Stimulated activated effector memory CD8-positive, alpha-beta T cell treated with anti-CD3 and anti-CD28 coated beads, Interleukin-12 subunit alpha, Interleukin-12 subunit beta, amount 100 ng/mL, for 72 hours (primary cell): ENCODE measurements around the gene HOXD9.
A peak's percentile ranks its signal among the peaks of the same experiment; 100 is the strongest.

ENCODE experiments used
- ATAC-seq: fragments of 150-1000 bp; cut with Tn5 transposase; 2 replicates; pipeline ENCODE4 v1.10.0; 2021
- DNase-seq, 2 donors: peaks; one replicate each; pipeline ENCODE4 v3.0.0; 2021 to 2022; ENCODE audit warnings: low spot score in 2 of 2
- H3K27ac Mint-ChIP-seq: one replicate; pipeline ENCODE4 v1.8.0; 2022; ENCODE audit warnings: mild to moderate bottlenecking, mixed read lengths
- H3K36me3 Mint-ChIP-seq: one replicate; pipeline ENCODE4 v1.8.0; 2022; ENCODE audit warnings: mild to moderate bottlenecking, mixed read lengths
- H3K4me1 Mint-ChIP-seq: one replicate; pipeline ENCODE4 v1.8.0; 2022; ENCODE audit warnings: mixed read lengths
- H3K4me3 Mint-ChIP-seq: one replicate; pipeline ENCODE4 v1.8.0; 2022; ENCODE audit warnings: mild to moderate bottlenecking, mixed read lengths
- H3K9me3 Mint-ChIP-seq: one replicate; pipeline ENCODE4 v1.8.0; 2022; ENCODE audit warnings: mixed read lengths

Gene HOXD9

GRCh38 chr2:176121190-176122051 lies 1.1 kb upstream of the HOXD9 start:
- Mint-ChIP-seq H3K4me3 (no peak overlapping the region), H3K27ac (no peak overlapping the region), H3K4me1 (peaks cover 19% of the 10 kb centered on the region), H3K9me3 (no peaks in the 10 kb centered on the region), H3K36me3 (peaks cover 9% of the 10 kb centered on the region)
- DNase-seq (no peak), ATAC-seq (no peak)

- Mint-ChIP-seq H3K9me3 (no peaks in the 10 kb centered on the region), H3K4me1 (peaks cover 19% of the 10 kb centered on the region), H3K36me3 (peaks cover 9% of the 10 kb centered on the region), H3K27ac (no peak overlapping the region), H3K4me3 (no peak overlapping the region)
- ATAC-seq (no peak), DNase-seq (no peak)
Measured at GRCh38 chr2:176122052-176122682, 352 bp upstream of the HOXD9 start.

GRCh38 chr2:176123411-176124109 lies 1.0 kb downstream of the HOXD9 start:
- no peaks in the 10 kb centered on the region for H3K9me3 Mint-ChIP-seq
- H3K4me3 Mint-ChIP-seq, result peak overlapping the region; percentile 9
- H3K4me1 Mint-ChIP-seq, result peaks cover 18% of the 10 kb centered on the region
- H3K27ac Mint-ChIP-seq, result no peak overlapping the region
- peaks cover 15% of the 10 kb centered on the region for H3K36me3 Mint-ChIP-seq
- no peak for DNase-seq
- ATAC-seq, result no peak

GRCh38 chr2:176124110-176124946 lies 1.8 kb downstream of the HOXD9 start:
- H3K4me3 Mint-ChIP-seq, result peak overlapping the region; percentile 9
- DNase-seq (no peak), ATAC-seq (no peak)
- H3K9me3 Mint-ChIP-seq, result no peaks in the 10 kb centered on the region
- no peak overlapping the region for H3K27ac Mint-ChIP-seq
- peaks cover 19% of the 10 kb centered on the region for H3K4me1 Mint-ChIP-seq
- H3K36me3 Mint-ChIP-seq, result peaks cover 15% of the 10 kb centered on the region

- Mint-ChIP-seq H3K4me3 (no peak overlapping the region), H3K9me3 (no peaks in the 10 kb centered on the region), H3K36me3 (peaks cover 15% of the 10 kb centered on the region), H3K27ac (no peak overlapping the region), H3K4me1 (peaks cover 19% of the 10 kb centered on the region)
- no peak for ATAC-seq
- no peak for DNase-seq
Measured at GRCh38 chr2:176124947-176125771, 2.6 kb downstream of the HOXD9 start.

GRCh38 chr2:176125772-176126054 lies 3.2 kb downstream of the HOXD9 start:
- H3K4me1 Mint-ChIP-seq, result peaks cover 21% of the 10 kb centered on the region
- no peak overlapping the region for H3K4me3 Mint-ChIP-seq
- H3K27ac Mint-ChIP-seq, result no peak overlapping the region
- no peaks in the 10 kb centered on the region for H3K9me3 Mint-ChIP-seq
- ATAC-seq (no peak), DNase-seq (no peak)
- H3K36me3 Mint-ChIP-seq, result peaks cover 17% of the 10 kb centered on the region

GRCh38 chr2:176126929-176127773 lies 4.6 kb downstream of the HOXD9 start:
- Mint-ChIP-seq H3K9me3 (no peaks in the 10 kb centered on the region), H3K4me3 (no peak overlapping the region), H3K27ac (no peak overlapping the region), H3K4me1 (peaks cover 28% of the 10 kb centered on the region), H3K36me3 (peaks cover 25% of the 10 kb centered on the region)
- DNase-seq (peak; percentile 51 to 73), ATAC-seq (no peak)

- ATAC-seq (no peak), DNase-seq (no peak)
- Mint-ChIP-seq H3K9me3 (no peaks in the 10 kb centered on the region), H3K36me3 (peaks cover 25% of the 10 kb centered on the region), H3K4me1 (peaks cover 34% of the 10 kb centered on the region), H3K4me3 (no peak overlapping the region), H3K27ac (no peak overlapping the region)
Measured at GRCh38 chr2:176127774-176128072, 5.2 kb downstream of the HOXD9 start.

- Mint-ChIP-seq H3K4me1 (peaks cover 37% of the 10 kb centered on the region), H3K36me3 (peaks cover 20% of the 10 kb centered on the region), H3K27ac (no peak overlapping the region), H3K9me3 (no peaks in the 10 kb centered on the region), H3K4me3 (peak overlapping the region; percentile 44)
- ATAC-seq (no peak), DNase-seq (no peak)
Measured at GRCh38 chr2:176128172-176128981, 5.9 kb downstream of the HOXD9 start.

- peak within 1 kb of the TSS; percentile 44 for H3K4me3 Mint-ChIP-seq
- peaks cover 30% of the 10 kb centered on the region for H3K4me1 Mint-ChIP-seq
- ATAC-seq (peak; percentile 39), DNase-seq (no peak)
- peaks cover 16% of the 10 kb centered on the region for H3K36me3 Mint-ChIP-seq
- H3K27ac Mint-ChIP-seq, result no peak within 1 kb of the TSS
- no peaks in the 10 kb centered on the region for H3K9me3 Mint-ChIP-seq
Measured at GRCh38 chr2:176128982-176129796, 6.7 kb downstream of the HOXD9 start, which contains the start of gene HOXD8. Gene HOXD8 (plus strand): TSS chr2:176129705. CDS start chr2:176130367, 662 bp downstream.

- Mint-ChIP-seq H3K4me3 (peak overlapping the region; percentile 44), H3K27ac (no peak overlapping the region), H3K36me3 (peaks cover 16% of the 10 kb centered on the region), H3K4me1 (peaks cover 30% of the 10 kb centered on the region), H3K9me3 (no peaks in the 10 kb centered on the region)
- no peak for DNase-seq
- no peak for ATAC-seq
Measured at GRCh38 chr2:176129813-176130146, 7.3 kb downstream of the HOXD9 start.

- peaks cover 32% of the 10 kb centered on the region for H3K4me1 Mint-ChIP-seq
- H3K27ac Mint-ChIP-seq, result no peak overlapping the region
- no peaks in the 10 kb centered on the region for H3K9me3 Mint-ChIP-seq
- peaks cover 18% of the 10 kb centered on the region for H3K36me3 Mint-ChIP-seq
- H3K4me3 Mint-ChIP-seq, result peak overlapping the region; percentile 44
- DNase-seq (no peak), ATAC-seq (peak; percentile 58)
Measured at GRCh38 chr2:176130147-176130956, 7.8 kb downstream of the HOXD9 start.
